ES-I3 (cell line): ENCODE results near the gene PROM2.

ENCODE experiments used
- H3K36me3 ChIP-seq: 2 replicates; pipeline ENCODE4 v1.6.1; 2013; ENCODE audit warnings: mild to moderate bottlenecking, low read length, control low read depth, moderate library complexity; ENCODE audit not compliant: insufficient read depth
- H3K4me1 ChIP-seq: 2 replicates; pipeline ENCODE4 v1.6.1; 2013; ENCODE audit warnings: mild to moderate bottlenecking, control low read depth, low read length; ENCODE audit not compliant: insufficient read depth
- H3K9ac ChIP-seq: 2 replicates; pipeline ENCODE4 v1.6.1; 2013; ENCODE audit warnings: low read depth, mild to moderate bottlenecking, low read length, moderate library complexity
- H3K9me3 ChIP-seq: 2 replicates; pipeline ENCODE4 v1.6.1; 2013; ENCODE audit warnings: mild to moderate bottlenecking, low read length, moderate library complexity; ENCODE audit not compliant: control insufficient read depth, insufficient read depth

Gene PROM2

GRCh38 chr2:95301876-95302641, 27.8 kb downstream of the PROM2 start:
- Histone ChIP-seq H3K36me3 (no peaks in the 10 kb centered on the region), H3K9ac (no peak overlapping the region), H3K9me3 (no peaks in the 10 kb centered on the region), H3K4me1 (peaks cover 5% of the 10 kb centered on the region; the same call in 1 of the 2 replicates)

DNA sequence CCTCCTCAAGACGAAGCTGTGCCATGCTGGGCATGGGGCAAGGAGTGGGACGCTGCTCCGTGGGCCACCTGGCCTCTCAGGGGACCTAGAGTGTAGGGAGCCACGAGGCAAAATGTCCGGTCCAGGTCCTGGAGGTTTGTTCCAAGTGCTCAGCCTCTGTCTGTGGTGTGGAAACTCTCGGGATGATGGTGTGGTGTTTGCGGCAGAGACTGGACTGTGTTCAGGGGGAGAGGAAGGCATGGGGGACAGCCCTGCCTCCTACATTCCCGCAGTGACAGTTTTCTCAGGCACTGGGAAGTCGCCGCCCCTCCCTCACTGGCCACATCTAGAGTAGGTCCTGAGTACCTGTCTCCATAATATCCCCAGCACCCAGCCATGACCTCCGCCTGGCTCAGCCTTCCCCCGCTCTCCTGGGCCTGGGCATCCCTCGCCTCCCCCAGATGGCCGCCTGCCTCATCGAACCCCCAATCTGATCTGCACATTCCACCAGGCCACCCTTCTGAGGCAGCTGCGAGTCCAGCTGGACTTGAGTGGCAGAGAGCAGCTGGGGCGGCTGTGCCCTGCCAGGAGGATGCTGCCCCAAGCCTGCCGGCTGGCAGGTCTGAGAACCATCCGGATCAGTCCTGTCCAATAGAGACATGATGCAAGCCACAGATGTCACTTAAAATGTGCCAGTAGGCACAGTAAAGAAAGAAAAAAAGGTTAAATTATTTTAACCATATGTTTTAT, 29.1 kb downstream of the PROM2 start:
- peaks cover 5% of the 10 kb centered on the region; the same call in 1 of the 2 replicates for H3K4me1 ChIP-seq
- no peaks in the 10 kb centered on the region for H3K36me3 ChIP-seq
- no peaks in the 10 kb centered on the region for H3K9me3 ChIP-seq
- no peak overlapping the region for H3K9ac ChIP-seq

DNA sequence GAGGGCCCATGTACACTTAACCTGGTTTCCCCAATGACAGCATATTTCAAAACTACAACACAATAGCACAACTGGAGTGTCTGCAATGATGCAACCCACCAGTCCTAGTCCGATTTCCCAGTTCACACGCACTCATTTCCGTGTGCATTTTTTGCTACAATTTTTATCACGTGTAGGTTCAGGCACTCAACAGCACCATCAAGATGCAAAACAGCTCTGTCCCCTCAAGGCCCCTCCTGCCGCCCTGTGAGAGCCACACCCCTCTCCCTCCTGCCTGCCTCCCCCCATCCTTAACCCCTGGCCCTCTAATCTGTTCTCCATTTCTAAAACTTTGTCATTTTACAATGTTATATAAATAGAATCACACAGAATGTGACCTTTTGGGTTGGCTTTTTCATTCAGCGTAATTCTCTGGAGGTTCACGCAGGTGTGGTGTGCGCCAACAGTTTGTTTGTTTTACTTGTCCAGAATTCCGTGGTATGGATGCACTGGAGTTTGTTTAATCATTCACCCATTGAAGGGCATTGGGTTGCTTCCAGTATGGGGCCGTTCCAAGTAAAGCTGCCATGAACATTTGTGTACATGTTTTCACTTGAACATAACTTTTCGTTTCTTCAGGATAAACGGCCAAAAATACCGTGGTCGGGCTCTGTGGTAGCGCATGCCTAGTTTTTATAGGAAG, 31.3 kb downstream of the PROM2 start:
- Histone ChIP-seq H3K36me3 (no peaks in the 10 kb centered on the region), H3K9ac (no peak overlapping the region), H3K9me3 (no peaks in the 10 kb centered on the region), H3K4me1 (peaks cover 5% of the 10 kb centered on the region; the same call in 1 of the 2 replicates)

DNA sequence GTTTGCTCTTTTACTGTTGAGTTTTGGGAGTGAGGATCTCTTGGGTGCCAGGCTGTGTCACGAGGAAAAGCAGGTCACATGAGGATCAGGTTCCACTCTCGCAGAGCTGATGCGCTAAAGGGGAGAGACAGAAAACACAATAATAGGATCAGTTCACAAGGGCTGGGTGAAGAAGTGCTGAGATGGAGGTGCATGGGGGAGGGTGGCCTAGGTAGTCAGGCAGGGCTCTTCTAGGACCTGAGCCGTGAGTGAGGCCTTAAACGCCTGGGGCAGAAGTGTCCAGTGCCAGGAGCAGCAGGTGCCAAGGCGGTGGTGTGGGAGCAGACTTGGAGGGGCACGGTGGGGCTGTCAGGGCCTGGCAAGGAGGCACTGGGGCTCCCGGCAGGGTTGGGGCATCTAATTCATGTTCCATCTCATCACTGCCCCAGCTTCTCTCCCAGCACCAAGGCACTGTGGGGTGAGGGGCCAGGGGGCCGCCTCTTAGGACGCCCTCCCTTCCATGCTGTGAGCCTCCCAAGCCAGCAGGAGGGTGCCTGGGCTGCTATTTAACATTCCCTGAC, 32.2 kb downstream of the PROM2 start:
- Histone ChIP-seq H3K9me3 (no peaks in the 10 kb centered on the region), H3K36me3 (no peaks in the 10 kb centered on the region), H3K4me1 (peaks cover 5% of the 10 kb centered on the region; the same call in 1 of the 2 replicates), H3K9ac (no peak overlapping the region)

- H3K9ac ChIP-seq = no peak overlapping the region
Measured at GRCh38 chr2:95307036-95307435, 32.8 kb downstream of the PROM2 start.

DNA sequence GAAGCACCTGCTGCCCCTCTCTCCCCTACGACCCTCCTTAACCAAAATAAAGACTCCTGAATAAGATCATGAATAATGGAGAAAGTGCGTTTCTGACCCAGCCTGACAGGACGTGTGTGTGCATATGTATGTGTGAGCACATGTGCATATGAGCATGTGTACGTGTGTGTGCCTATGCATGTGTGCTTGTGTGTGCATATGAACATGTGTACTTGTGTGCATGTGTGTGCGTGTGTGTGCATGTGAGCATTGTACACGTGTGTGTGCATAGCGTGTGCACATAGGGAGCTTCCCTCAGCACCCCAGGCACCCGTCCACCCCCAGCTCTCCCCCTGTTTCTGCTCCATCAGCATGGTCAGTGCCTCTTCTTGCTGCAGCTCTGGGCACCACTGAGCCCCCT, 33.6 kb downstream of the PROM2 start:
- peaks cover 5% of the 10 kb centered on the region; the same call in 1 of the 2 replicates for H3K4me1 ChIP-seq
- no peak overlapping the region for H3K9ac ChIP-seq
- H3K9me3 ChIP-seq = no peaks in the 10 kb centered on the region
- H3K36me3 ChIP-seq = no peaks in the 10 kb centered on the region

More at GRCh38 chr2:95307036-95307435, 32.8 kb downstream of the PROM2 start:
- Histone ChIP-seq H3K36me3 (no peaks in the 10 kb centered on the region), H3K4me1 (peaks cover 5% of the 10 kb centered on the region; the same call in 1 of the 2 replicates), H3K9me3 (no peaks in the 10 kb centered on the region)

DNA sequence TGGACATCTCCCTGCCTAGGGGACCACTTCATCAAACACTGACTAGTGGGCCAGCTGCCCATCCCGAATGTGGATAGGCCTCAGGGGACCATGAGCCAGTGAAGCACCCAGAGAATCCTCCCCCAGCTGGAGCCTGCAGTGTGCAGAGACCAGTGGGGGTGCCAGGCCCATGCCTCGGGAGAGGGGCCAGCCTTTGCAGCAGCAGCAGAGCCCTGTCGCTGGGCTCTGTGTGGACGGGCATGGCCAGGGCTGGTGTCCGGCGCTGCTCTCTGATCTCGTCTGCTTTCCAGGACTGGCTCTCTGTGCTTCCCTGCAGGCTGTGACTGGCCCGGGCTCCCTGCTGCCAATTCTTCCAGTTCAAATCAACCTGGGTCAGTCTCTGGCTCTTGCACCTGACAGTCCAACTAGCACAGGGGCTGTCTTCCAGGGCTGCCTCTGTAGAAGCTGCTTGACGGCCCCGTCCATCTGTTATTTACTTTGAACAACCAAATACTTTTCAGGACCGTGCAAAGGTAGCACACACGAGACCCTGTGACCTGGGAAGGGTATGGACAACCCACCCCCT, 34.3 kb downstream of the PROM2 start:
- no peaks in the 10 kb centered on the region for H3K36me3 ChIP-seq
- H3K4me1 ChIP-seq = peaks cover 5% of the 10 kb centered on the region; the same call in 1 of the 2 replicates
- no peaks in the 10 kb centered on the region for H3K9me3 ChIP-seq
- H3K9ac ChIP-seq = no peak overlapping the region

GRCh38 chr2:95309599-95309998, 35.4 kb downstream of the PROM2 start:
- Histone ChIP-seq H3K4me1 (peaks cover 5% of the 10 kb centered on the region; the same call in 1 of the 2 replicates), H3K36me3 (no peaks in the 10 kb centered on the region), H3K9me3 (no peaks in the 10 kb centered on the region), H3K9ac (no peak overlapping the region)

GRCh38 chr2:95310216-95310615, 36.0 kb downstream of the PROM2 start:
- Histone ChIP-seq H3K4me1 (peaks cover 4% of the 10 kb centered on the region; the same call in 1 of the 2 replicates), H3K36me3 (no peaks in the 10 kb centered on the region), H3K9me3 (no peaks in the 10 kb centered on the region), H3K9ac (no peak overlapping the region)

GRCh38 chr2:95310651-95311050, 36.4 kb downstream of the PROM2 start:
- Histone ChIP-seq H3K9ac (no peak overlapping the region), H3K4me1 (no peaks in the 10 kb centered on the region), H3K9me3 (no peaks in the 10 kb centered on the region), H3K36me3 (no peaks in the 10 kb centered on the region)

- H3K9ac ChIP-seq = no peak overlapping the region
- H3K36me3 ChIP-seq = no peaks in the 10 kb centered on the region
- no peaks in the 10 kb centered on the region for H3K4me1 ChIP-seq
- H3K9me3 ChIP-seq = no peaks in the 10 kb centered on the region
Measured at GRCh38 chr2:95311815-95312542, 37.7 kb downstream of the PROM2 start.

DNA sequence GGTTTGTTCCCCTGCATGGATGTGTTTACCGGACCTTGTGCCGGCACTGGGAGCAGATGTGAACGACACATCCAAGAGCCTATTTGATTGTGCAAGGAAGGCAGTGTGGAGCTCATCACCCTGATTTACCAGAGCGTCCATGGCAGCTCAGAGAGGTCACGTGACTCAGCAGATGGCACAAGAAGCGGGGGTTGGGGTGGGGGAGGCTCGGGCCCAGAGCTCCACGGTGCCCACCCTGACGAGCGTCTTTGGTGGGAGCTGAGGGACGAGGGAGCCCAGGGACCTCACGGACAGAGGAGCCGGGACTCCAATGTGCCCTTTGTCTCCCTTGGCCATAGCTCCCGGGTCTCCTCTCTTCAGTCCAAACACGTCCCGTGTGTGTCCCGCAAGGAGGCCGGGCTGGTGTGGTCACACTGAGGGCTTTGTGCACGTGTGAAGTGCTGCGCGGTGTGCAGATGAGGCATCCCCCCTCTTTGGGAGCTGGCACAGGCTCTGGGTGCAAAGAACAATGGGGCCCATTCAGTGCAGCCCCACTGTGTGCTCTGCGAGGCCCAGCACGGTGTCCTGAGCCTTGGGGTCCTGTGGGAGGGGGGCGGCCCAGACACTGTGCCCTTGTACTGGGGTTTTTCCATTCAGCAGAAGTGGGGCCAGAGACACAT, 38.4 kb downstream of the PROM2 start:
- H3K4me1 ChIP-seq = no peaks in the 10 kb centered on the region
- no peak overlapping the region for H3K9ac ChIP-seq
- H3K36me3 ChIP-seq = no peaks in the 10 kb centered on the region
- H3K9me3 ChIP-seq = no peaks in the 10 kb centered on the region
